MCF 10A (cell line): Measurements from ENCODE around the gene MIB2. TPM values are rescaled to one million over a fixed set of nuclear protein-coding genes. Genes with fewer than 3 reads are reported as not detected.
A peak's percentile ranks its signal among the peaks of the same experiment; 100 is the strongest.

Experiments
- BruUV-seq: library from RNA; stranded (reverse); fragments of 400-500 nt; replicated peaks from 2 replicates; lab custom pipeline; 2021; lab: Mats Ljungman, UMichigan
- CTCF ChIA-PET: fragments of 300-600 bp; sonication (Branson Sonifier 250); formaldehyde crosslinking; extraction: SDS; loops from one replicate; lab custom pipeline; 2021; ENCODE audit warnings: antibody characterized with exemption, inconsistent platforms; lab: Yijun Ruan, JAX
- POLR2A ChIA-PET: fragments of 300-600, 350-650 bp; sonication (Branson Sonifier 250); formaldehyde crosslinking; extraction: SDS; loops from one replicate; lab custom pipeline; 2020; ENCODE audit warnings: antibody characterized with exemption, inconsistent platforms; lab: Yijun Ruan, JAX
- DNase-seq: peaks from one replicate; pipeline ENCODE4 v3.0.0-alpha.2; 2018; ENCODE audit not compliant: unreplicated experiment
- H3K27ac Mint-ChIP-seq: one replicate; pipeline ENCODE4 v1.8.0; 2022; ENCODE audit warnings: mild to moderate bottlenecking, low read depth, mixed read lengths; ENCODE audit not compliant: unreplicated experiment
- H3K27me3 Mint-ChIP-seq: one replicate; pipeline ENCODE4 v1.8.0; 2022; ENCODE audit warnings: mixed read lengths; ENCODE audit not compliant: insufficient read depth, unreplicated experiment
- H3K36me3 Mint-ChIP-seq: one replicate; pipeline ENCODE4 v1.8.0; 2022; ENCODE audit warnings: mild to moderate bottlenecking, moderate library complexity, mixed read lengths; ENCODE audit not compliant: insufficient read depth, unreplicated experiment
- H3K4me1 Mint-ChIP-seq: one replicate; pipeline ENCODE4 v1.8.0; 2022; ENCODE audit warnings: mixed read lengths; ENCODE audit not compliant: insufficient read depth, unreplicated experiment
- H3K4me3 Mint-ChIP-seq: one replicate; pipeline ENCODE4 v1.8.0; 2022; ENCODE audit warnings: mild to moderate bottlenecking, moderate library complexity, mixed read lengths; ENCODE audit not compliant: unreplicated experiment
- H3K9me3 Mint-ChIP-seq: one replicate; pipeline ENCODE4 v1.8.0; 2022; ENCODE audit warnings: mixed read lengths; ENCODE audit not compliant: unreplicated experiment
- intact Hi-C: fragments of 100-400 bp; cut with micrococcal nuclease; formaldehyde crosslinking; loops from 2 replicates; pipeline ENCODE4 v1.14.1; 2022
- total RNA-seq: library from RNA; stranded (reverse); gene quantifications from 2 replicates; pipeline ENCODE4 v1.2.3, GENCODE V29; 2022
- TF ChIP-seq, protein P1 (sequence below): fragments of 200-600 bp; IDR thresholded peaks from one replicate; pipeline ENCODE4 v1.8.0; 2022; ENCODE audit warnings: antibody characterized with exemption, mild to moderate bottlenecking; ENCODE audit not compliant: unreplicated experiment

Gene MIB2
- total RNA-seq, 1 experiment from 2014 or later, result 46.4 TPM

DNA sequence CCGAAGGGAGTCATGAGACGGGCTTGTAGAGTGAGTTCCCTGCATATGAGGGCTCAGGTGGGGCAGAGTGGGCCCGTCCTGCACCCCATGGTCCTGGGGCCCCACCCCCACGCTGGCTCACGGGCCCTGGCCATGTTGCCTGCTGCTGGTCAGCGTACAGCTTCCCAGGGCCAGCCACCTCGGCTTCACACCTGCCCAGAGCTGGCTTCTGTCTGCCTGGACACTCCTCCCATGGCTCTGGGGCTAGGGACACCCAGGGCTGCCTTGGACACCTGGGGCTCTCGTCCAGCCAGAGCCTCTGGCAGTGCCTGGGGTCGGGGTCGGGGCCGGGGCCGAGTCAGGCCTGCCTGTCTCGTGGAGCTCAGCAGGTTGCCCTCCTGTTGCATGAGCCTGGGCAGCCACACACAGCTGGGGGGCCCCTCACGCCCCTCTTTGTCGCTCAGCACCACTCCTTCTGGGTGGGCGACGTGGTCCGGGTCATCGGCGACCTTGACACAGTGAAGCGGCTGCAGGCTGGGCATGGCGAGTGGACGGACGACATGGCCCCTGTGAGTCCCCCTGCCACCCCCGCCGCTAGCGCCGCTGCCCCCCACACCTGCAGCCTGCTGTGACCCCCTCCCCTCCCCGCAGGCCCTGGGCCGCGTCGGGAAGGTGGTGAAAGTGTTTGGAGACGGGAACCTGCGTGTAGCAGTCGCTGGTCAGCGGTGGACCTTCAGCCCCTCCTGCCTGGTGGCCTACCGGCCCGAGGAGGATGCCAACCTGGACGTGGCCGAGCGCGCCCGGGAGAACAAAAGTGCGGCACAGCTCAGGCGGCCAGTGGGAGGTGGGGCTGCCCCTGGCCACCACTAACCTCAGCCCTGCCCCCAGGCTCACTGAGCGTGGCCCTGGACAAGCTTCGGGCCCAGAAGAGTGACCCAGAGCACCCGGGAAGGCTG is 11.2 kb downstream of the MIB2 start:
- no peak overlapping the region for H3K4me3 Mint-ChIP-seq

GRCh38 chr1:1627261-1627828 is 12.0 kb downstream of the MIB2 start:
- no TSS peak for BruUV-seq
- ChIA-PET CTCF (no interaction called here), POLR2A (no interaction called here)
- Mint-ChIP-seq H3K36me3 (peaks cover 7% of the 10 kb centered on the region), H3K4me3 (no peak overlapping the region), H3K9me3 (no peaks in the 10 kb centered on the region), H3K27me3 (no peaks in the 10 kb centered on the region), H3K4me1 (no peaks in the 10 kb centered on the region), H3K27ac (no peak overlapping the region)
- DNase-seq, result peak; percentile 36
- TF ChIP-seq, protein P1, sequence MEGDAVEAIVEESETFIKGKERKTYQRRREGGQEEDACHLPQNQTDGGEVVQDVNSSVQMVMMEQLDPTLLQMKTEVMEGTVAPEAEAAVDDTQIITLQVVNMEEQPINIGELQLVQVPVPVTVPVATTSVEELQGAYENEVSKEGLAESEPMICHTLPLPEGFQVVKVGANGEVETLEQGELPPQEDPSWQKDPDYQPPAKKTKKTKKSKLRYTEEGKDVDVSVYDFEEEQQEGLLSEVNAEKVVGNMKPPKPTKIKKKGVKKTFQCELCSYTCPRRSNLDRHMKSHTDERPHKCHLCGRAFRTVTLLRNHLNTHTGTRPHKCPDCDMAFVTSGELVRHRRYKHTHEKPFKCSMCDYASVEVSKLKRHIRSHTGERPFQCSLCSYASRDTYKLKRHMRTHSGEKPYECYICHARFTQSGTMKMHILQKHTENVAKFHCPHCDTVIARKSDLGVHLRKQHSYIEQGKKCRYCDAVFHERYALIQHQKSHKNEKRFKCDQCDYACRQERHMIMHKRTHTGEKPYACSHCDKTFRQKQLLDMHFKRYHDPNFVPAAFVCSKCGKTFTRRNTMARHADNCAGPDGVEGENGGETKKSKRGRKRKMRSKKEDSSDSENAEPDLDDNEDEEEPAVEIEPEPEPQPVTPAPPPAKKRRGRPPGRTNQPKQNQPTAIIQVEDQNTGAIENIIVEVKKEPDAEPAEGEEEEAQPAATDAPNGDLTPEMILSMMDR, result no peak
- intact Hi-C loops, result no loop called here

More for the DNA sequence above, 11.2 kb downstream of the MIB2 start:
- POLR2A ChIA-PET, result interaction anchor here (0.6 kb wide), 1 partner anchor 193 kb away, joined by 4 read pairs; no protein-coding TSS in a partner anchor
- BruUV-seq, result no TSS peak
- H3K9me3 Mint-ChIP-seq, result no peaks in the 10 kb centered on the region
- CTCF ChIA-PET, result no interaction called here
- TF ChIP-seq, protein P1, result no peak
- no peak overlapping the region for H3K27ac Mint-ChIP-seq
- H3K36me3 Mint-ChIP-seq, result peaks cover 7% of the 10 kb centered on the region
- DNase-seq, result no peak
- H3K4me1 Mint-ChIP-seq, result no peaks in the 10 kb centered on the region
- H3K27me3 Mint-ChIP-seq, result no peaks in the 10 kb centered on the region
- intact Hi-C loops, result no loop called here

DNA sequence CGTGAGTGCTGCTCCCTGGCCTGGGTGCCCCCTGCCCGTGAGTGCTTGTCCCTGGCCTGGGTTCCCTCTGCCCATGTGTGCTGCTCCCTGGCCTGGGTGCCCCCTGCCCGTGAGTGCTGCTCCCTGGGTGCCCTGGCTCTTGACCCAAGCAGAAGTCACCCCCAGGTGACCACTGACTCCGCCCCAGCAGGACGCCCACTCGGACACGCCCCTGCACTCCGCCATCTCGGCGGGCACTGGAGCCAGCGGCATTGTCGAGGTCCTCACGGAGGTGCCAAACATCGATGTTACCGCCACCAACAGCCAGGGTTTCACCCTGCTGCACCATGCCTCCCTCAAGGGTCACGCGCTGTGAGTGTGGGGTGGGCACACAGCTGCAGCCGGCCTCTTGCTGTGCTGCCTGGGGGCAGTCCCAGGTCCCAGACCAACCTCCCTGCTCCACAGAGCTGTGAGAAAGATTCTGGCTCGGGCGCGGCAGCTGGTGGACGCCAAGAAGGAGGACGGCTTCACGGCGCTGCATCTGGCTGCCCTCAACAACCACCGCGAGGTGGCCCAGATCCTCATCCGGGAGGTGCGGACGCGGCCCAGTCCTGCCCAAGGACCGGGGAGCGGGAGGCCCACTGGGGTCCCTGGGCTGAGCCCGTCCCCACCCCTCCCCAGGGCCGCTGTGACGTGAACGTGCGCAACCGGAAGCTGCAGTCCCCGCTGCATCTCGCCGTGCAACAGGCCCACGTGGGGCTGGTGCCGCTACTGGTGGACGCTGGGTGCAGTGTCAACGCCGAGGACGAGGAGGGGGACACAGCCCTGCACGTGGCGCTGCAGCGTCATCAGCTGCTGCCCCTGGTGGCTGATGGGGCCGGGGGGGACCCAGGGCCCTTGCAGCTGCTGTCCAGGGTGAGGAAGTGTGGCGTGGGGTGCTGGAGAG is 12.8 kb downstream of the MIB2 start:
- H3K27ac Mint-ChIP-seq, result no peak overlapping the region
- H3K4me3 Mint-ChIP-seq, result no peak overlapping the region
- no TSS peak for BruUV-seq
- H3K27me3 Mint-ChIP-seq, result no peaks in the 10 kb centered on the region
- CTCF ChIA-PET, result no interaction called here
- H3K9me3 Mint-ChIP-seq, result no peaks in the 10 kb centered on the region
- no peak for DNase-seq
- no peaks in the 10 kb centered on the region for H3K4me1 Mint-ChIP-seq
- TF ChIP-seq, protein P1, result no peak
- H3K36me3 Mint-ChIP-seq, result peaks cover under 1% of the 10 kb centered on the region
- POLR2A ChIA-PET, result interaction anchor here (0.6 kb wide), 1 partner anchor 53 kb away, joined by 5 read pairs; no protein-coding TSS in a partner anchor
- intact Hi-C loops, result no loop called here
